GM12864 (cell line): ENCODE measurements around the gene FNDC7.

Experiments
- DNase-seq: peaks from one replicate; pipeline ENCODE4 v3.0.0-alpha.2; 2011; ENCODE audit warnings: low read depth
- H3K4me3 ChIP-seq: 2 replicates; pipeline ENCODE4 v1.5.1; 2011; ENCODE audit warnings: mild to moderate bottlenecking, low read depth, low read length, control low read depth
- TF ChIP-seq, protein P1 (sequence below): IDR thresholded peaks from 2 replicates; pipeline ENCODE4 v1.5.1; 2011; ENCODE audit warnings: low read depth, mild to moderate bottlenecking, moderate library complexity, low read length, control low read depth, inconsistent platforms; ENCODE audit errors: missing control alignments

The FNDC7 gene

DNA sequence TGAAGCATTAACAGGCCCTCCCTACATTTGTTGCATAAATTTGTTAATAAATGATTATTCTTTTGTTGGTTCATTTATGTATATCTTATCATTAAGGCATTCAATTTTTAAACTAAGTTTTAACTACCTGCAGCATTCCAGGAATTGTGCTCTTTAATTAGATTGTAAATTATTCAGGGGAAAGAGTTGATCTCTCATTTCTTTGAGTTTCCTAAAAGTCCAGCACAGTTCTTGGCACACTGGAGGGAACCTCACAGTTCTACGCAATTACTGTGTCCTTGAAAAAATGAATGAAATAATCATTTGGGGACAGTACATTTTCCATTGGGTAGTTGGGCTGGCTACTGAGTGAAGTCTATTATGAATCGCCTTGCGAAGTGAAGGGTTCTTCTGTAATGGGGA is 33.3 kb downstream of the FNDC7 start:
- no peak overlapping the region for H3K4me3 ChIP-seq
- DNase-seq, result no peak
- TF ChIP-seq, protein P1, sequence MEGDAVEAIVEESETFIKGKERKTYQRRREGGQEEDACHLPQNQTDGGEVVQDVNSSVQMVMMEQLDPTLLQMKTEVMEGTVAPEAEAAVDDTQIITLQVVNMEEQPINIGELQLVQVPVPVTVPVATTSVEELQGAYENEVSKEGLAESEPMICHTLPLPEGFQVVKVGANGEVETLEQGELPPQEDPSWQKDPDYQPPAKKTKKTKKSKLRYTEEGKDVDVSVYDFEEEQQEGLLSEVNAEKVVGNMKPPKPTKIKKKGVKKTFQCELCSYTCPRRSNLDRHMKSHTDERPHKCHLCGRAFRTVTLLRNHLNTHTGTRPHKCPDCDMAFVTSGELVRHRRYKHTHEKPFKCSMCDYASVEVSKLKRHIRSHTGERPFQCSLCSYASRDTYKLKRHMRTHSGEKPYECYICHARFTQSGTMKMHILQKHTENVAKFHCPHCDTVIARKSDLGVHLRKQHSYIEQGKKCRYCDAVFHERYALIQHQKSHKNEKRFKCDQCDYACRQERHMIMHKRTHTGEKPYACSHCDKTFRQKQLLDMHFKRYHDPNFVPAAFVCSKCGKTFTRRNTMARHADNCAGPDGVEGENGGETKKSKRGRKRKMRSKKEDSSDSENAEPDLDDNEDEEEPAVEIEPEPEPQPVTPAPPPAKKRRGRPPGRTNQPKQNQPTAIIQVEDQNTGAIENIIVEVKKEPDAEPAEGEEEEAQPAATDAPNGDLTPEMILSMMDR, result no peak

DNA sequence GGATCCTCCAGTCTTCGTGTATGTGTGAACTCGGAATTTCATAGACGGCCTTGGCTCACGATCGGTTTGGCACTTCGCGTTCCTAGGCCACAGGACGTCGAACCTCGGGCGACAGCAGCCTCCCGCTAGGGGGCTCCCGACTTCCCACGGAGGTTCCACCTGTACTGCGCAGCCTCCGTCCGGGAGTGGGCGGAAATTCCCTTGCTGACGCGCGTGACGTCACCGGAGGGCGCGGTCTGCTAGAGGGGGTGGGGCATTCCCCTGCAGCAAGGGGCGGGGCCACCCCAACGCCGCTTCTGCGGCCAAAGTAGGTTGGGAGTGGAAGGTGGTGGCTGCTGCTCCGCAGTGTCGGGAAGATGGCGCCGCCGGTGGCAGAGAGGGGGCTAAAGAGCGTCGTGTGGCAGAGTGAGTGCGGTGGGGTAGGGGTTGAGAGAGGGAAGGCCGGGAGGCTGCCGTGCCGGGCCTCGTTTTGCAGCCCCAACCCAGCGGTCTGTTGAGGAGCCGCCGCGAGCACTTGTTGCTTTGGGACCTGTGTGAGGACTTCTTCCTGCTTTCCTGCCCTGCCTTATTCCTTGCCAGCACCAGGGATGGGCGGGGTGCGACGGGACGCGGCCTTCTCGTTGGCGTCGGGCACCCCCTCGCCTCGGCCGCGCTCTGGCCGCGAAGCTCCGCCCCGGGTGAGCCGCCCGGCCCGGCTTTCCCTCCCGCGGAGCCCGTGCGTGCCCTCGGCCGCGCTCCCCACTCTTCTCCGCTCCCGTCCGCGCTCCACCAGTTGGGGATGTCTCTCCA is 33.9 kb downstream of the FNDC7 start, which contains the start of gene STXBP3:
Gene STXBP3 (plus strand): TSS at position 293 of the 789 bp plus-strand sequence. CDS start 64 bp downstream, at position 357.
- H3K4me3 ChIP-seq, result peak within 1 kb of the TSS; percentile 69
- peak; percentile 95 for DNase-seq
- TF ChIP-seq, protein P1, result peak; percentile 97

DNA sequence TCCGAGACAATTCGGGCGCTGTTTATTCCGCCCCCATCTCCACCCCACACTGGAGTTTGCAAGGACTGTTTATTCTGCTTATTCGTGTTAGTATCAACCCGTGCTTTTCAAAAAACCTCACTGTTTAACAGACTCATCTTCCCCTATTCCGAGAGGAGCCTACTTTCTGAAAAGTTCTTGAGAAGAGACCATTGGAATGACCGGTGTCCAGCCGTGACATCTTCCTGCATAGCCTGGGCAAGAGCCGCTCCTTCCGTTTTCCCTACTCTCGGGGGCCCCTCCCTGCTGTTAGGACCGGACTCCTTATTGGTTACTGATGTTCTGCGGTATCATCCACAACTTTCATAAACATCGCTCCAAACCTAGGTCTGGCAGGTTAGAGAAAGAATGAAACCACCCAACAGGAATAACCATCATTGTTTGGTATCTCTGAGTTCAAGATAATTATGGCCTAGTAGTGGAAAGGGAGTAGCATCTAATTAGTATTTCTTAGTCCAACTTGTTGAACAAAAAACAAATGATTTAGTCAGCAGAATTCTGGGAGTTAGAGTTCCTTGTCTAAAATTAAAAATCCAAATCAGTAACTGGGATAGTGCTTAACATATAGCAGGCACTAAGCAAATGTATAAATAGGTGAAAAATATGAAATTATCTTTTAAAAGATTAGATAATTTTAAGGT is 34.6 kb downstream of the FNDC7 start:
- TF ChIP-seq, protein P1, result no peak
- peak; percentile 25 for DNase-seq
- H3K4me3 ChIP-seq, result peak overlapping the region; percentile 69

DNA sequence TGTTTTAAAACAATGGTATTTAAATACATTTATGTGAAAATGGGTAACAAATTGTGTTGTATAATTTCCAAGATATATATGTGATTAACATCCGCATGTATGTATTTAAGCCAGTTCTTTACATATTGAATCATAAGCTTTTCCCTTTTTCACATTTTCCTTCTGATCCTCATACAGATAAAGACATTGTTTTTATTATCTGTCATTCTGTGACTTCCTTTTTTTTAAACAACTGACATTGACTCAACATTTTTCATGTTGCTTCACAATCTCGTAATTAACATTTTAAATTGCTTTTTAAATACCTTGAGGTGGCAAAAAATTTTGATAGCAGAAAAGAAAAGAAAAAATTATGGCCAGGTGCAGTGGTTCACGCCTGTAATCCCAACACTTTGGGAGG is 35.2 kb downstream of the FNDC7 start:
- no peak overlapping the region for H3K4me3 ChIP-seq
- no peak for DNase-seq
- TF ChIP-seq, protein P1, result no peak

DNA sequence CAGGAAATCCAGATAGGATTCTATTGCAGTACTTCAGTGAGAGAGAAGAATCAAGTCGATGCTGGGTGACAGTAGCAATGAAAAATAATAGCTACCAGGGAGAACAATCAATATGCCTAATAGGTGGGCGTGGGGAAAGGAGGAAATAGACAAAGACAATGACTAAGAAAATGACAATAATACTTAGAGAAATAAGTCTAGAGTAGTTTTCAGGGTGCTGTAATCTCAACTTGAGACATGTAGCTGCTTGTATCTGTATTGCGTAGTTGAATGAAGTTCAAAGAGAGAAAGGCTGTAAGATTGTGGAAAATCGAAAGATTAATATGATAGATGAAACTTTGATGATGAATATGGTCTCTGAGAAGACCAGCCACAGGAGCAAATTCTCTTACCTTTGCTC is 36.4 kb downstream of the FNDC7 start:
- no peak overlapping the region for H3K4me3 ChIP-seq
- TF ChIP-seq, protein P1, result no peak
- no peak for DNase-seq

DNA sequence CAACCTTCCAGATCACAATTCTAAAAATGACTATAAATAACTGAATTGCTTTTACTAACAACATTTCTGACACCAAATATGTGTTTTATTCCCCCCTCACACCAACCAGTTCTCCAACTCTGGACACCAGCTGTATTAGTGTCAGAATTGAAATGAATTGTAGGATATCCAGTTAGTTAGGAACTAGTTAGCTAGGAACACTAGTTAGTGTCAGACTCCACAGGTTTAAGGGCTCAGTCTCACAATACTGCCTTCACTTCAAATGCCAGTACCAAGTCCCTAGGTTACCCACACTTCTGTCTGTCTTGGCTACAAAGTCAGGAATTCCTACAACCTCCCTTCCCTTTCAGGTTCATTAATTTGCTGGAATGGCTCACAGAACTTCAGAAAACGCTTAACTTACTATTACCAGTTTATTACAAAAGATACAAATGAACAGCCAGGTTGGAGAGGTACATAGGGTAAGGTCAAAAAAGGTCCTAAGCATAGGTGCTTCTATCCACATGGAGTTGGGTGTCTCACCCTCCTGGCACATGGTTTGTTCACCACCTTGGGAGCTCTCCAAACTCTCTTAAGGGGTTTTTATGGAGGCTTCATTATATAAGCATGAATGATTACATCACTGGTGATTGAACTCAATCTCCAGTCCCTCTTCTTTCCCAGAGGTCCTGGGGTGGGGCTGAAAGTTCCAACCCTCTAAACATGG is 37.9 kb downstream of the FNDC7 start:
- TF ChIP-seq, protein P1, result no peak
- no peak overlapping the region for H3K4me3 ChIP-seq
- no peak for DNase-seq
